Measurements from ENCODE around the gene MPV17.

The MPV17 gene

GRCh38 chr2:27288610-27289009 is 34.3 kb downstream of the MPV17 start:
- in situ Hi-C loops (cut with MboI; ENCODE audit: low sequenced_read_pairs, unreplicated experiment) = loop anchor here (10.0 to 25.0 kb wide), 2 partner anchors 184 to 326 kb away; partner anchors contain the start of gene MAPRE3
- DNase-seq (ENCODE audit: low spot score) = no peak
- TF ChIP-seq CTCF (IDR thresholded peaks at IDR 0.05; ENCODE audit: borderline replicate concordance, control extremely low read depth, extremely low read depth, insufficient read depth, missing control alignments) = no peak

GRCh38 chr2:27285481-27285880 is 37.4 kb downstream of the MPV17 start:
- in situ Hi-C loops (cut with MboI; ENCODE audit: low sequenced_read_pairs, unreplicated experiment) = loop anchor here (10.0 to 25.0 kb wide), 2 partner anchors 181 to 323 kb away; partner anchors contain the start of gene MAPRE3
- no peak for TF ChIP-seq CTCF (IDR thresholded peaks at IDR 0.05; ENCODE audit: borderline replicate concordance, control extremely low read depth, extremely low read depth, insufficient read depth, missing control alignments)
- DNase-seq (ENCODE audit: low spot score) = no peak

- in situ Hi-C loops (cut with MboI; ENCODE audit: low sequenced_read_pairs, unreplicated experiment) = loop anchor here (10.0 to 25.0 kb wide), 2 partner anchors 180 to 323 kb away; partner anchors contain the start of gene MAPRE3
- no peak for DNase-seq (ENCODE audit: low spot score)
- TF ChIP-seq CTCF (IDR thresholded peaks at IDR 0.05; ENCODE audit: borderline replicate concordance, control extremely low read depth, extremely low read depth, insufficient read depth, missing control alignments) = no peak
Observed at GRCh38 chr2:27284996-27285395, 37.9 kb downstream of the MPV17 start.

- DNase-seq (ENCODE audit: low spot score) = no peak
- in situ Hi-C loops (cut with MboI; ENCODE audit: low sequenced_read_pairs, unreplicated experiment) = loop anchor here (10.0 to 25.0 kb wide), 2 partner anchors 178 to 321 kb away; partner anchors contain the start of gene MAPRE3
- no peak for TF ChIP-seq CTCF (IDR thresholded peaks at IDR 0.05; ENCODE audit: borderline replicate concordance, control extremely low read depth, extremely low read depth, insufficient read depth, missing control alignments)
Observed at GRCh38 chr2:27282892-27283291, 40.0 kb downstream of the MPV17 start.

GRCh38 chr2:27281855-27282559 is 40.9 kb downstream of the MPV17 start, which contains the start of gene TRIM54:
TRIM54 (plus strand) TSS chr2:27282429; CDS start chr2:27282732, 303 bp downstream.
- TF ChIP-seq CTCF (IDR thresholded peaks at IDR 0.05; ENCODE audit: borderline replicate concordance, control extremely low read depth, extremely low read depth, insufficient read depth, missing control alignments) = no peak
- DNase-seq (ENCODE audit: low spot score) = no peak
- in situ Hi-C loops (cut with MboI; ENCODE audit: low sequenced_read_pairs, unreplicated experiment) = loop anchor here (10.0 to 25.0 kb wide), 2 partner anchors 177 to 320 kb away; partner anchors contain the start of gene MAPRE3

- DNase-seq (ENCODE audit: low spot score) = no peak
- in situ Hi-C loops (cut with MboI; ENCODE audit: low sequenced_read_pairs, unreplicated experiment) = loop anchor here (10.0 to 25.0 kb wide), 2 partner anchors 177 to 319 kb away; partner anchors contain the start of gene MAPRE3
- no peak for TF ChIP-seq CTCF (IDR thresholded peaks at IDR 0.05; ENCODE audit: borderline replicate concordance, control extremely low read depth, extremely low read depth, insufficient read depth, missing control alignments)
Observed at GRCh38 chr2:27281442-27281841, 41.5 kb downstream of the MPV17 start.

Measured in GM13976 (cell line).